OCI-LY1 (cell line): ENCODE results near the gene RIOK3.

Experiments
- H2AFZ ChIP-seq: fragments of 200-600 bp; sonication (generic), shearing (Covaris generic); 2 replicates; pipeline ENCODE4 v1.6.0; 2014; ENCODE audit warnings: antibody characterized with exemption, mild to moderate bottlenecking, low read length
- H3F3A ChIP-seq: fragments of 200-600 bp; sonication (generic), shearing (Covaris generic); 2 replicates; pipeline ENCODE4 v1.6.0; 2014; ENCODE audit warnings: mild to moderate bottlenecking, antibody characterized with exemption, low read length, moderate library complexity; ENCODE audit not compliant: insufficient read depth
- H3K27ac ChIP-seq: fragments of 200-600 bp; sonication (generic); 2 replicates; pipeline ENCODE4 v1.5.1; 2014; ENCODE audit warnings: low read length, mixed run types, mild to moderate bottlenecking, low read depth; ENCODE audit not compliant: poor library complexity, severe bottlenecking
- H3K27me3 ChIP-seq: fragments of 200-600 bp; sonication (generic); 2 replicates; pipeline ENCODE4 v1.6.0; 2014; ENCODE audit warnings: antibody characterized with exemption, mild to moderate bottlenecking, low read length, moderate library complexity; ENCODE audit not compliant: insufficient read depth
- H3K36me3 ChIP-seq: fragments of 200-600 bp; sonication (generic); 2 replicates; pipeline ENCODE4 v1.6.1; 2014; ENCODE audit warnings: mild to moderate bottlenecking, antibody characterized with exemption, low read length, moderate library complexity, mixed read lengths; ENCODE audit not compliant: insufficient read depth
- H3K4me1 ChIP-seq: fragments of 200-600 bp; sonication (generic); 2 replicates; pipeline ENCODE4 v1.5.1; 2014; ENCODE audit warnings: mild to moderate bottlenecking, low read length, moderate library complexity; ENCODE audit not compliant: insufficient read depth, severe bottlenecking
- H3K4me2 ChIP-seq: fragments of 200-600 bp; sonication (generic), shearing (Covaris generic); 2 replicates; pipeline ENCODE4 v1.6.1; 2014; ENCODE audit warnings: low read length
- H3K4me3 ChIP-seq: fragments of 200-600 bp; sonication (generic); 2 replicates; pipeline ENCODE4 v1.5.1; 2014; ENCODE audit warnings: low read length, low read depth, mild to moderate bottlenecking, mixed read lengths; ENCODE audit not compliant: poor library complexity, severe bottlenecking
- H3K79me2 ChIP-seq: fragments of 200-600 bp; shearing (Covaris generic); 2 replicates; pipeline ENCODE4 v1.6.1; 2016; ENCODE audit warnings: mixed run types, low read length, mixed read lengths; ENCODE audit not compliant: insufficient read depth
- H3K9ac ChIP-seq: fragments of 200-600 bp; sonication (generic), shearing (Covaris generic); 2 replicates; pipeline ENCODE4 v1.6.1; 2014; ENCODE audit warnings: mild to moderate bottlenecking, low read length, mixed read lengths
- H3K9me2 ChIP-seq: fragments of 200-600 bp; sonication (generic), shearing (Covaris generic); 2 replicates; pipeline ENCODE4 v1.6.1; 2014; ENCODE audit warnings: low read depth, mild to moderate bottlenecking, low read length, mixed read lengths
- H3K9me3 ChIP-seq: fragments of 200-600 bp; shearing (Covaris generic); 2 replicates; pipeline ENCODE4 v1.6.1; 2014; ENCODE audit warnings: low read length, mixed read lengths
- H4K20me1 ChIP-seq: fragments of 200-600 bp; sonication (generic), shearing (Covaris generic); 2 replicates; pipeline ENCODE4 v1.6.0; 2016; ENCODE audit warnings: mild to moderate bottlenecking, low read length; ENCODE audit not compliant: insufficient read depth
- EZH2 ChIP-seq: fragments of 200-600 bp; sonication (generic), shearing (Covaris generic); IDR thresholded peaks from 2 replicates; pipeline ENCODE4 v1.8.0; 2017; ENCODE audit warnings: borderline replicate concordance, mixed run types, mild to moderate bottlenecking, antibody characterized with exemption, low read length, moderate library complexity, mixed read lengths
- TF ChIP-seq, protein P1 (sequence below): fragments of 200-600 bp; sonication (generic), shearing (Covaris generic); IDR thresholded peaks from 2 replicates; pipeline ENCODE4 v1.5.1; 2017; ENCODE audit warnings: mild to moderate bottlenecking, antibody characterized with exemption, low read length, moderate library complexity, mixed read lengths

Gene RIOK3

DNA sequence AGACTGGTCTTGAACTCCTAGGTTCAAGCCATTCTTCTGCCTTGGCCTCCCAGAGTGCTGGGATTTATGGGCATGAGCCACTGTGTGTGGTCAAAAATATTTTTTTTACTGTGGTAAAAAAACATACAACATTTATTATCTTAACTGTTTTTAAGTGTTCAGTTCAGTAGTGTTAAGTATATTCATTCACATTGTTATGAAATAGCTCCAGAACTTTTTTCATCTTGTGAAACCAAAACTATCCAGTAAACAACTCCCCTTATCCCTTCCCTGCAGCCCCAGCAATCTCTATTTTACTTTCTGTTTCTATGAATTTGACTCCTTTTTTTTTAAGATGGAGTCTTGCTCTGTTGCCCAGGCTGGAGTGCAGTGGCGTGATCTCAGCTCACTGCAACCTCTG lies 59.6 kb downstream of the RIOK3 start:
- H4K20me1 ChIP-seq: no peaks in the 10 kb centered on the region
- no peaks in the 10 kb centered on the region for H3F3A ChIP-seq
- no peaks in the 10 kb centered on the region for H3K79me2 ChIP-seq
- peaks cover 69% of the 10 kb centered on the region for H3K36me3 ChIP-seq
- H3K9me3 ChIP-seq: no peaks in the 10 kb centered on the region
- H3K4me1 ChIP-seq: no peaks in the 10 kb centered on the region
- no peaks in the 10 kb centered on the region for H3K27me3 ChIP-seq
- H3K4me2 ChIP-seq: no peak overlapping the region
- H3K9me2 ChIP-seq: no peaks in the 10 kb centered on the region
- H2AFZ ChIP-seq: no peak overlapping the region
- TF ChIP-seq, protein P1, sequence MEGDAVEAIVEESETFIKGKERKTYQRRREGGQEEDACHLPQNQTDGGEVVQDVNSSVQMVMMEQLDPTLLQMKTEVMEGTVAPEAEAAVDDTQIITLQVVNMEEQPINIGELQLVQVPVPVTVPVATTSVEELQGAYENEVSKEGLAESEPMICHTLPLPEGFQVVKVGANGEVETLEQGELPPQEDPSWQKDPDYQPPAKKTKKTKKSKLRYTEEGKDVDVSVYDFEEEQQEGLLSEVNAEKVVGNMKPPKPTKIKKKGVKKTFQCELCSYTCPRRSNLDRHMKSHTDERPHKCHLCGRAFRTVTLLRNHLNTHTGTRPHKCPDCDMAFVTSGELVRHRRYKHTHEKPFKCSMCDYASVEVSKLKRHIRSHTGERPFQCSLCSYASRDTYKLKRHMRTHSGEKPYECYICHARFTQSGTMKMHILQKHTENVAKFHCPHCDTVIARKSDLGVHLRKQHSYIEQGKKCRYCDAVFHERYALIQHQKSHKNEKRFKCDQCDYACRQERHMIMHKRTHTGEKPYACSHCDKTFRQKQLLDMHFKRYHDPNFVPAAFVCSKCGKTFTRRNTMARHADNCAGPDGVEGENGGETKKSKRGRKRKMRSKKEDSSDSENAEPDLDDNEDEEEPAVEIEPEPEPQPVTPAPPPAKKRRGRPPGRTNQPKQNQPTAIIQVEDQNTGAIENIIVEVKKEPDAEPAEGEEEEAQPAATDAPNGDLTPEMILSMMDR: no peak
- TF ChIP-seq EZH2: no peak
- H3K4me3 ChIP-seq: no peak overlapping the region
- H3K9ac ChIP-seq: no peak overlapping the region
- H3K27ac ChIP-seq: peak overlapping the region; percentile 23

GRCh38 chr18:23515911-23516546 lies 62.9 kb downstream of the RIOK3 start:
- no peak overlapping the region for H2AFZ ChIP-seq
- H3K27ac ChIP-seq: peak overlapping the region; percentile 7
- no peak overlapping the region for H3K4me2 ChIP-seq
- TF ChIP-seq EZH2: no peak
- TF ChIP-seq, protein P1: peak; percentile 94
- no peaks in the 10 kb centered on the region for H3K9me2 ChIP-seq
- H4K20me1 ChIP-seq: no peaks in the 10 kb centered on the region
- H3K4me3 ChIP-seq: no peak overlapping the region
- H3K36me3 ChIP-seq: peaks cover 74% of the 10 kb centered on the region
- H3F3A ChIP-seq: no peaks in the 10 kb centered on the region
- H3K4me1 ChIP-seq: no peaks in the 10 kb centered on the region
- no peak overlapping the region for H3K9ac ChIP-seq
- no peaks in the 10 kb centered on the region for H3K27me3 ChIP-seq
- H3K79me2 ChIP-seq: no peaks in the 10 kb centered on the region
- no peaks in the 10 kb centered on the region for H3K9me3 ChIP-seq

DNA sequence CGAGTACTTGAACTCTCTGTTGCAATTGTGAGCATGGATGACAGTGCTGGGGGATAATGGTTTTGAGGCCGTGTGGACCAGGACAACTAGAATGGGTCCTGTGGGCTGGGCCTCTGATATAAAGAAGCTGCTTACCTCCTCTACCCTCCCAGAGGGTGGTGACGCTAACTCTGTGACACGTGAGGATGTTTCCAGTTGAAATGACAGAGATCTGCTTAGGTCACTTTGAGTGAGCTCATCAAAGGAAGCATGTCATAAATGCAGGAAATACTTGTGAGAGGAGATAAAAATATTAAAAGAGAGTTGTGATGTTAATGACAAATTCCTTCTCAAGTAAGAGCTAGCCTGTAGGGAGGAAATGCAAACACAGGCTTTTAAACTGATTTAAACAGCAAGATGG lies 66.6 kb downstream of the RIOK3 start:
- Histone ChIP-seq H4K20me1 (no peaks in the 10 kb centered on the region), H3F3A (no peaks in the 10 kb centered on the region), H3K9me2 (no peaks in the 10 kb centered on the region), H3K4me1 (no peaks in the 10 kb centered on the region), H3K9me3 (no peaks in the 10 kb centered on the region), H3K4me3 (no peak overlapping the region), H3K4me2 (no peak overlapping the region), H3K9ac (no peak overlapping the region), H3K27me3 (no peaks in the 10 kb centered on the region), H3K79me2 (no peaks in the 10 kb centered on the region), H3K36me3 (peaks cover 88% of the 10 kb centered on the region), H3K27ac (no peak overlapping the region), H2AFZ (no peak overlapping the region)
- TF ChIP-seq, protein P1: no peak
- no peak for TF ChIP-seq EZH2
